Common myeloid progenitor, CD34-positive (primary cell): ENCODE data around the gene MYH7.

ENCODE experiments used
- CTCF ChIA-PET: fragments of 350-600 bp; sonication (Branson Sonifier 250); formaldehyde crosslinking; loops from one replicate; lab custom pipeline; 2021; ENCODE audit warnings: antibody characterized with exemption; lab: Charles Lee
- POLR2A ChIA-PET: fragments of 350-600 bp; sonication (Branson Sonifier 250); formaldehyde crosslinking; loops from one replicate; lab custom pipeline; 2021; ENCODE audit warnings: antibody characterized with exemption; lab: Charles Lee
- DNase-seq, 3 donors: peaks; one replicate each; pipeline versions ENCODE4 v3.0.0 to v3.0.0-alpha.2; 2013
- H3K27ac ChIP-seq, 2 experiments: 1 replicate in 1 of 2; 2 replicates in 1 of 2; pipeline ENCODE4 v1.7.0; 2013; ENCODE audit warnings: inconsistent platforms in 2 of 2, low read length in 2 of 2, mild to moderate bottlenecking in 2 of 2, low read depth in 1 of 2, moderate library complexity in 1 of 2; ENCODE audit not compliant: severe bottlenecking in 2 of 2, insufficient read depth in 1 of 2, poor library complexity in 1 of 2
- H3K27me3 ChIP-seq, 5 experiments: replicated peaks in 2 of 5; 1 replicate in 3 of 5; 2 replicates in 2 of 5; pipeline versions ENCODE4 v1.6.1 to v1.7.0; 2013; ENCODE audit warnings: low read length in 4 of 5, mild to moderate bottlenecking in 2 of 5, moderate library complexity in 2 of 5, inconsistent platforms in 1 of 5; ENCODE audit not compliant: insufficient read depth in 5 of 5, control insufficient read depth in 4 of 5
- H3K36me3 ChIP-seq, 4 experiments: 1 replicate in 2 of 4; 2 replicates in 2 of 4; pipeline versions ENCODE4 v1.6.1 to v1.7.0; 2013; ENCODE audit warnings: low read length in 3 of 4, control low read depth in 1 of 4, mild to moderate bottlenecking in 1 of 4; ENCODE audit not compliant: control insufficient read depth in 4 of 4, insufficient read depth in 4 of 4
- H3K4me1 ChIP-seq, 4 experiments: 1 replicate in 3 of 4; 2 replicates in 1 of 4; pipeline versions ENCODE4 v1.6.1 to v1.7.1; 2013; ENCODE audit warnings: low read length in 3 of 4, mild to moderate bottlenecking in 3 of 4, control low read depth in 1 of 4, inconsistent platforms in 1 of 4, moderate library complexity in 1 of 4; ENCODE audit not compliant: control insufficient read depth in 4 of 4, insufficient read depth in 4 of 4; ENCODE audit errors: control extremely low read depth in 1 of 4
- H3K4me3 ChIP-seq, 7 experiments: 1 replicate in 4 of 7; 2 replicates in 3 of 7; pipeline versions ENCODE4 v1.5.1 to v1.7.0; 2013; ENCODE audit warnings: mild to moderate bottlenecking in 7 of 7, low read length in 6 of 7, moderate library complexity in 6 of 7, inconsistent platforms in 2 of 7, low read depth in 2 of 7, control low read depth in 1 of 7; ENCODE audit not compliant: insufficient read depth in 4 of 7, control insufficient read depth in 1 of 7; ENCODE audit errors: extremely low read depth in 1 of 7
- H3K9me3 ChIP-seq, 5 experiments: 1 replicate in 4 of 5; 2 replicates in 1 of 5; pipeline versions ENCODE4 v1.6.1 to v1.7.1; 2013; ENCODE audit warnings: low read length in 4 of 5, mild to moderate bottlenecking in 2 of 5, inconsistent platforms in 1 of 5, low read depth in 1 of 5, moderate library complexity in 1 of 5; ENCODE audit not compliant: control insufficient read depth in 4 of 5, insufficient read depth in 2 of 5; ENCODE audit errors: control extremely low read depth in 1 of 5
- WGBS: methylation state at CpG from one replicate; pipeline ENCODE4 v1.1.5; 2013; ENCODE audit not compliant: insufficient coverage; 5-methylcytosine and 5-hydroxymethylcytosine counted together

The MYH7 gene

DNA sequence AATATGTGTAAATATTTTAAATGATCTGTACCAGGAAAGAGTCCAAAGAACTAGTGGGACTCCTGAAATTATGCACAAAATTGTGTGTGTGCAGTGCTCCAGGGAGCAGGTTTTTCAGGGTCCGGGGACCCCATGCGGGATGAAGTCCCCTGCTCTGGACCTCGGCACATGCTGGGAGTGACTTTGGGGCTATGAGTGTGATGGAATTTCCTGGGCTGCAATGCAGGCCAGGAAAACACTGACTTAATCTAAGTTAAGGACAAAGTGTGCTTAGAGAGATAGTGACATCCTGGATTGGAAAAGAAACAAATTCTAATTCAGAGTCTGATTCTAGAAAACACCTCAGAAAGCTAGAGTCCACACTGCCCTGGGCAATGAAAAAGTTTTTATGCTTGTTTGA lies 21.2 kb downstream of the MYH7 start:
- Histone ChIP-seq H3K9me3 (no peaks in the 10 kb centered on the region), H3K36me3 (no peaks in the 10 kb centered on the region), H3K4me3 (no peak overlapping the region), H3K27me3 (peaks cover 0 to 2% (median 0%) of the 10 kb centered on the region in 5 experiments), H3K27ac (no peak overlapping the region), H3K4me1 (no peaks in the 10 kb centered on the region)
- WGBS = 64% methylated on average over 3 of the region's 3 CpGs
- CTCF ChIA-PET = interaction anchor here (2.0 kb wide), 1 partner anchor 21 kb away, joined by 4 read pairs; the partner anchor contains the start of gene MYH7
- no peak for DNase-seq
- POLR2A ChIA-PET = no interaction called here

DNA sequence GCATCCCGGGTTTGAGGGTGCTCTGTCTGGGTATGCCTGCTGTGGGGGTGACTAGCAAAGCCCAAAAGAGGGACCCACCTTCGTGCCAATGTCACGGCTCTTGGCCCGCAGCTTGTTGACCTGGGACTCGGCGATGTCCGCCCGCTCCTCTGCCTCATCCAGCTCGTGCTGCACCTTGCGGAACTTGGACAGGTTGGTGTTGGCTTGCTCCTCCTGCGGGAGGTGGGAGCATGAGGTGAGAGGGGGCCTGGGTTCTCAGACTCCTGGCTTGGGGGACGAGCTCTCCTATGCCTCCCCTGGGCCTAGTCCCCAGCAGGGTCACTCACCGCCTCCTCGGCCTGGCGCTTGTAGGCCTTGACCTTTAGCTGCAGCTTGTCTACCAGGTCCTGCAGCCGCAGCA lies 21.8 kb downstream of the MYH7 start:
- Histone ChIP-seq H3K36me3 (no peaks in the 10 kb centered on the region), H3K27ac (no peak overlapping the region), H3K4me1 (no peaks in the 10 kb centered on the region), H3K4me3 (no peak overlapping the region), H3K9me3 (no peaks in the 10 kb centered on the region), H3K27me3 (peaks cover 0 to 2% (median 0%) of the 10 kb centered on the region in 5 experiments)
- ChIA-PET POLR2A (no interaction called here), CTCF (interaction anchor here (0.8 kb wide), 1 partner anchor 34 kb away, joined by 4 read pairs; no protein-coding TSS in a partner anchor)
- WGBS = 93% methylated on average over 16 of the region's 16 CpGs
- DNase-seq = no peak

DNA sequence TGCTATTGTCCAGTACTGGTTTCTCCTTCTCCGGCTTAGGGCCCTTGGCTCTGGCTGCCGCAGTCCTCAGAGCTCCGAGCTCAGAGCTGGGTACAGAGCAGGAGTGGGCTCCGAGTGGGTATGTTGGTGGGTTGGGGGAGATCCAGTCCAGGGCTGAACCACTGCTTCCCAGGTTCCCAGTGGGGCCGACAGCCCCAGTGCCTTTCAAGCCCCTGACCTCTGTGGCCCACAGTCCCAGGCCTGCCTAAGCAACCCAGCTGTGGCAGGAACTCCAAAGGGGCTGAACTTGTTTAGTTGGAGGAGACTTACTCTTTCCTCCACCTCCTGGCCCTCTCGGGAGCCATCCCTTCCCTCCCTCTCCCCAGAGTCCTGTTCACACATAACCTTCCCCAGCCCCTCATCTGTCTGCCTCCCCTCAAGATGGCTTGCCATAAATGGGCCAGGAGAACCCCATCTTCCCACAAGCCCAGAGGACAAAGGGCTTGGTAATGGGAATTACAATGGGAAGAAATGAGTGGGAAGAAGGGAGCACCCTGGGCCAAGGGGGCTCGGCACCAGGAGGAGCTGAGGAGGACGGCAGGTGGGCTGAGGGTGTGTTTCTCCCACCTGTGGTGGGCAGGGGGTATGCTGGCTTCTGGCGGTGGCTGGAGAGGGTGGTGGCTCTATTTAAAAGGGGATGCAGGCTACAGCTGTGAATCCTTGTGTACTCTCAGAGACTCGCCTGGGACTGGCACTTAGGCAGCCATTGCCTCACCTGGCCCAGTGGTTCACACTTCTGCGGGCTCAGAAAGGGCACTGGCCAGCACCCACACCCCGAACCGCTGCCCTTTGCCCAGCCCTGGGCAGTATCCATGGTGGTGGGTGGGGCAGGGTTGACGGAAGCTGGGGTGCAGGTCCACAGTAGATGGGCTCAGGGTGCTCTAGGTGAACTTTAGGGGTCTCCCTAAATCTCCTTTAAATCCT lies 23.6 kb downstream of the MYH7 start:
- ChIA-PET CTCF (no interaction called here), POLR2A (no interaction called here)
- WGBS = 96% methylated on average over 11 of the region's 14 CpGs
- Histone ChIP-seq H3K9me3 (no peaks in the 10 kb centered on the region), H3K36me3 (no peaks in the 10 kb centered on the region), H3K4me3 (no peak overlapping the region), H3K27me3 (peaks cover 0 to 2% (median 0%) of the 10 kb centered on the region in 5 experiments), H3K4me1 (no peaks in the 10 kb centered on the region), H3K27ac (no peak overlapping the region)
- no peak for DNase-seq

DNA sequence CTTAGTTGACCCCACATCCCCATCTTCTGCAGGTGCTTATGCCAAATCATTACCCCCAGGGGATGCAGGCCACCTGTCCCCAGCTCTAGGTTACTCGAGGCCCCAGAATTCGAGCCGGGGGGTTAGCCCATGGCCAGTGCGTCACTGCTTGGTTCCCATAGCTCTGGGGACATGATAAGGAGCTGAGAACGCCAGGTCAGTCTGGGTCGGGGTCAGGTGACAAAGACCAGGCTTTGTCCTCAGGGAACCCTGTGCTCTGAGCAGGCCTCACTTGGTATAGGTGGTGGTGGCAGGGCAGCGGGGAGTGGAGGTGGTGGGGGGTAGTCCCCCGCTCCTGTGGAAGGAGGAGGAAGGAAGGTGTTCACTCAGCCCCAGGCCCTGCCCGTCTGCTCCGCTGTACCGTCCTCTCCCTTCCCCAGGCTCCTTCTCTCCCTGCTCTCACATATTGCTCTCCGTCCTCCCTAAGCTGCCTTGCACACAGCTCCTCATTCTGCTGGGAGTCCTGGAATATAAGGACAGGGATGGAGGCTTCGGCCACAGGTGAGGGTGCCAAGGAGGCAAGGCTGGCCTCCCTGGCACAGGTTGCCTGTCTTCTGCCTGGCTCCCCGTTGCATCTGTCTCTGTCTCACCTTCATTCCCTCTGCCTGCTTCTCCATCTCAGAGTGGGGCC lies 25.4 kb downstream of the MYH7 start:
- Histone ChIP-seq H3K4me3 (no peak overlapping the region), H3K4me1 (no peaks in the 10 kb centered on the region), H3K9me3 (no peaks in the 10 kb centered on the region), H3K27ac (no peak overlapping the region), H3K27me3 (peaks cover 0 to 2% (median 0%) of the 10 kb centered on the region in 5 experiments), H3K36me3 (no peaks in the 10 kb centered on the region)
- 97% methylated on average over 6 of the region's 14 CpGs for WGBS
- DNase-seq = no peak
- ChIA-PET POLR2A (interaction anchor here (0.6 kb wide), 1 partner anchor 265 kb away, joined by 3 read pairs; no protein-coding TSS in a partner anchor), CTCF (interaction anchor here (1.4 kb wide), 1 partner anchor 24 kb away, joined by 3 read pairs; no protein-coding TSS in a partner anchor)

DNA sequence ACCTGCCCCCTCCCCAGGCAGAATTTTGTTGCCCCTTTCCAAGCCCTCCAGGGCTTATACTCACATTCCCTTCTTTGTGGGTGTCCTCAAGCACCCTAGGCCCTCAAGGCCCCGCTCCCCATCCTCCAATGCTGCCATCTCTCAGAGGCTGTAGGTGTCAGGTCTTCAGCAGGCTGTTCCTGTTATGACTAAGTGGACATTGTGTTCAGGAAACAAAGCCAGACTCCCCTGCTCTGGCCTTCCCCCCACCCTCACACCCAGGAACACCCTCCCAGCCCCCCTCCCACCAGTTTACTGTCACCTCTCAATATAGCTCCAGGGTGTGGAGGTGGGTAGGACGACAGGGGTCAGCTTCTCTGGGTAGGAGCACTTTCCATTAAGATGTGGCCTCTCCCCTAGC lies 26.0 kb downstream of the MYH7 start:
- DNase-seq = no peak
- Histone ChIP-seq H3K4me3 (no peak overlapping the region), H3K9me3 (no peaks in the 10 kb centered on the region), H3K36me3 (no peaks in the 10 kb centered on the region), H3K27ac (no peak overlapping the region), H3K27me3 (peaks cover 0 to 2% (median 0%) of the 10 kb centered on the region in 5 experiments), H3K4me1 (no peaks in the 10 kb centered on the region)
- WGBS = 83% methylated on average over 1 of the region's 2 CpGs
- ChIA-PET POLR2A (no interaction called here), CTCF (no interaction called here)

- ChIA-PET POLR2A (no interaction called here), CTCF (interaction anchor here (0.6 kb wide), 1 partner anchor 16 kb away, joined by 4 read pairs; no protein-coding TSS in a partner anchor)
- no peak for DNase-seq
- Histone ChIP-seq H3K27me3 (no peaks in the 10 kb centered on the region), H3K27ac (no peak overlapping the region), H3K36me3 (no peaks in the 10 kb centered on the region), H3K9me3 (no peaks in the 10 kb centered on the region), H3K4me3 (no peak overlapping the region), H3K4me1 (no peaks in the 10 kb centered on the region)
- WGBS = 91% methylated on average over 5 of the region's 5 CpGs
Measured at GRCh38 chr14:23408307-23408630, 27.2 kb downstream of the MYH7 start.
